Heart left ventricle (tissue), 13 donors: ENCODE results near the gene SPDYE16.
"Not testable (repeated sequence)": the region's sequence is repeated elsewhere in the genome, so short reads cannot be mapped to it uniquely, and the experiment has no call there.

Source experiments
- POLR2A ChIP-seq, 2 donors: fragments of 450-650 bp; IDR thresholded peaks; one replicate each; pipeline ENCODE4 v1.6.1; 2017; ENCODE audit warnings: antibody characterized with exemption in 2 of 2, mild to moderate bottlenecking in 2 of 2, moderate library complexity in 2 of 2
- TF ChIP-seq, protein P1 (sequence below), 12 donors: fragments of 200-600 bp; sonication (generic) in 4 of 12; IDR thresholded peaks; one replicate each; pipeline versions ENCODE4 v1.5.0 to v1.8.0; 2018 to 2022; ENCODE audit warnings: antibody characterized with exemption in 12 of 12, mild to moderate bottlenecking in 5 of 12
- donor health status: ischemic (EF 13 %, LVEDD 7.1; RV severe dilation, severe dysfunction).
- donor health status: DM: no; HTN: yes; CAD: no.
- donor health status: DM: no; HTN: no; CAD: no.
- donor health status: ischemic (EF 25% LVEDD 6.9; RV normal size, moderate dysfunction).
- donor health status: ischemic (EF 25% LVEDD 5.7; RV mildly dilated, moderate dysfunction).
- donor health status: ischemic (EF 35%, LVEDD 5.7; RV mildly dilated, moderate dysfunction).
- donor health status: nonischemic (EF 11% LVEDD 7.7; RV severe dilation, severe dysfunction).
- donor health status: DM: yes; HTN: yes; CAD: no.
- donor health status: PGD.
- donor health status: ischemic (EF 29% LVEDD 5.4; RV normal size, mild dysfunction).
- donor health status: nonischemic (EF 23%, LVEDD 6.1; RV moderate dilation, normal function).

DNA sequence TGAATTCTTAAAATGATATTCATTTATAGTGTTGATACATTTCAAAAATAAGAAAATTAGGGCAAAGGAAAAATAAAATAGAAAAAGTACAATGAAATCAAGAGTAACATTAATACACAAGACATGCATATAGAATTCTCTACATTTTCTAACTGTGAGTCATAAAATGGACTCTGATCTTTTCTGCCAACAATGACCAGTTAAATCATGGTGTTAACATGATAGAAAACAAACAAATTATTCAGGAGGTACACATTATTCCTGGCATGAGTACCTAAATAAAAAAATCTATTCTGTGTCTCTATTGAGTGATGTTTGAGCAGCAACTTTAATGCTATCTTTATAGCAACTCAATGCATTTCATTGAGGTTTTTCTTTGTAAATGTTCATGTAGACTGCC, 25.6 kb upstream of the SPDYE16 start:
- TF ChIP-seq, protein P1, sequence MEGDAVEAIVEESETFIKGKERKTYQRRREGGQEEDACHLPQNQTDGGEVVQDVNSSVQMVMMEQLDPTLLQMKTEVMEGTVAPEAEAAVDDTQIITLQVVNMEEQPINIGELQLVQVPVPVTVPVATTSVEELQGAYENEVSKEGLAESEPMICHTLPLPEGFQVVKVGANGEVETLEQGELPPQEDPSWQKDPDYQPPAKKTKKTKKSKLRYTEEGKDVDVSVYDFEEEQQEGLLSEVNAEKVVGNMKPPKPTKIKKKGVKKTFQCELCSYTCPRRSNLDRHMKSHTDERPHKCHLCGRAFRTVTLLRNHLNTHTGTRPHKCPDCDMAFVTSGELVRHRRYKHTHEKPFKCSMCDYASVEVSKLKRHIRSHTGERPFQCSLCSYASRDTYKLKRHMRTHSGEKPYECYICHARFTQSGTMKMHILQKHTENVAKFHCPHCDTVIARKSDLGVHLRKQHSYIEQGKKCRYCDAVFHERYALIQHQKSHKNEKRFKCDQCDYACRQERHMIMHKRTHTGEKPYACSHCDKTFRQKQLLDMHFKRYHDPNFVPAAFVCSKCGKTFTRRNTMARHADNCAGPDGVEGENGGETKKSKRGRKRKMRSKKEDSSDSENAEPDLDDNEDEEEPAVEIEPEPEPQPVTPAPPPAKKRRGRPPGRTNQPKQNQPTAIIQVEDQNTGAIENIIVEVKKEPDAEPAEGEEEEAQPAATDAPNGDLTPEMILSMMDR (IDR thresholded peaks at IDR 0.05), result not testable (repeated sequence)
- TF ChIP-seq POLR2A (IDR thresholded peaks at IDR 0.05), result not testable (repeated sequence)
